Adrenal gland (tissue), 5 donors: Measurements from ENCODE around the gene UNC79.
"Not testable (repeated sequence)": the region's sequence is repeated elsewhere in the genome, so short reads cannot be mapped to it uniquely, and the experiment has no call there.

Source experiments
- POLR2A ChIP-seq, 2 donors: fragments of 450-650 bp; IDR thresholded peaks; one replicate each; pipeline ENCODE4 v1.6.1; 2017; ENCODE audit warnings: antibody characterized with exemption in 2 of 2, mild to moderate bottlenecking in 2 of 2, moderate library complexity in 1 of 2
- TF ChIP-seq, protein P1 (sequence below), 6 experiments: fragments of 450-650 bp in 4 of 6; fragments of 200-600 bp in 2 of 6; sonication (generic) in 1 of 6; IDR thresholded peaks; 1 replicate in 5 of 6; 2 replicates in 1 of 6; pipeline versions ENCODE4 v1.5.1 to v1.8.0; 2016 to 2021; ENCODE audit warnings: antibody characterized with exemption in 6 of 6, mild to moderate bottlenecking in 2 of 6, moderate library complexity in 1 of 6
- donor health status: DM: no; HTN: no; CAD: no.

DNA sequence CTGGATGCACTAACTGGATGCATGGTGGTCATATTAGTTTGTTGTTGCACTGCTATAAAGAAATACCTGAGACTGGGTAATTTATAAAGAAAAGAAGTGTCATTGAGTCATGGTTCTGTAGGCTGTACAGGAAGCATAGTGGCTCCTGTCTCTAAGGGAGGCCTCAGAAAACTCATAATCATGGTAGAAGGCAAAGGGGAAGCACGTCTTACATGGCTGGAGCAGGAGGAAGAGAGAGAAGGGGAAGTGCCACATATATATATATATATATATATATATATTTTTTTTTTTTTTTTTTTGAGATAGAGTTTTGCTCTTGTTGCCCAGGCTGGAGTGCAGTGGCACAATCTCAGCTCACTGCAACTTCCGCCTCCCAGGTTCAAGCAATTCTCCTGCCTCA lies 62.9 kb downstream of the UNC79 start:
- TF ChIP-seq, protein P1, sequence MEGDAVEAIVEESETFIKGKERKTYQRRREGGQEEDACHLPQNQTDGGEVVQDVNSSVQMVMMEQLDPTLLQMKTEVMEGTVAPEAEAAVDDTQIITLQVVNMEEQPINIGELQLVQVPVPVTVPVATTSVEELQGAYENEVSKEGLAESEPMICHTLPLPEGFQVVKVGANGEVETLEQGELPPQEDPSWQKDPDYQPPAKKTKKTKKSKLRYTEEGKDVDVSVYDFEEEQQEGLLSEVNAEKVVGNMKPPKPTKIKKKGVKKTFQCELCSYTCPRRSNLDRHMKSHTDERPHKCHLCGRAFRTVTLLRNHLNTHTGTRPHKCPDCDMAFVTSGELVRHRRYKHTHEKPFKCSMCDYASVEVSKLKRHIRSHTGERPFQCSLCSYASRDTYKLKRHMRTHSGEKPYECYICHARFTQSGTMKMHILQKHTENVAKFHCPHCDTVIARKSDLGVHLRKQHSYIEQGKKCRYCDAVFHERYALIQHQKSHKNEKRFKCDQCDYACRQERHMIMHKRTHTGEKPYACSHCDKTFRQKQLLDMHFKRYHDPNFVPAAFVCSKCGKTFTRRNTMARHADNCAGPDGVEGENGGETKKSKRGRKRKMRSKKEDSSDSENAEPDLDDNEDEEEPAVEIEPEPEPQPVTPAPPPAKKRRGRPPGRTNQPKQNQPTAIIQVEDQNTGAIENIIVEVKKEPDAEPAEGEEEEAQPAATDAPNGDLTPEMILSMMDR (IDR thresholded peaks at IDR 0.05) = not testable (repeated sequence)
- not testable (repeated sequence) for TF ChIP-seq POLR2A (IDR thresholded peaks at IDR 0.05)
